Suppressor macrophage treated with lipopolysaccharide for 4 hours (primary cell): Measurements from ENCODE around the gene APOC4.
"Not testable (repeated sequence)": the region's sequence is repeated elsewhere in the genome, so short reads cannot be mapped to it uniquely, and the experiment has no call there.

Experiments used
- DNase-seq: peaks from one replicate; pipeline ENCODE4 v3.0.0-alpha.2; 2020

Gene APOC4

GRCh38 chr19:44942067-44942571 lies at the start of gene APOC4:
Gene APOC4, plus strand, starts transcription at chr19:44942237. Its CDS starts 41 bp downstream, at chr19:44942278.
- DNase-seq: no peak

DNA sequence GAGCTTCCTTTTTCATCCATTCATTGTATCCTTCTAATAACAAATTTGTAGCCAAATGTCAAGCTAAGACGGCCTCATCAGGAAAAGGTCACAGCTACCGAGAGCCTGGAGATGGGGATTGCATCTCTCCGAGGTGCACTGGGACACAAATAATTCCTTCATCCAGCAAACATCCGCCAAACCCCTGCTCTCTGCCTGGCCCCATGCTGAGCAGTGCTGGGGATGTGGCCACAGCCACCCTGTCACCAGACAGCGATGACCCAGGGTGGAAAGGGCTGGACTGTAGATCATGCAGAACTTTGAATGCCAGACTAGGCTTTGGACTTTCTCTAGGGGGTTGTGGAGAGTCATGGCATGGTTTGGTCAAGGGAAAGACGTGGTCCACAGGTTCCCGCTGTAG lies 49.1 kb upstream of the APOC4 start:
- no peak for DNase-seq

GRCh38 chr19:44893332-44894051 lies 48.5 kb upstream of the APOC4 start:
- no peak for DNase-seq

GRCh38 chr19:44894052-44894400 lies 48.0 kb upstream of the APOC4 start:
- peak; percentile 39 for DNase-seq

DNA sequence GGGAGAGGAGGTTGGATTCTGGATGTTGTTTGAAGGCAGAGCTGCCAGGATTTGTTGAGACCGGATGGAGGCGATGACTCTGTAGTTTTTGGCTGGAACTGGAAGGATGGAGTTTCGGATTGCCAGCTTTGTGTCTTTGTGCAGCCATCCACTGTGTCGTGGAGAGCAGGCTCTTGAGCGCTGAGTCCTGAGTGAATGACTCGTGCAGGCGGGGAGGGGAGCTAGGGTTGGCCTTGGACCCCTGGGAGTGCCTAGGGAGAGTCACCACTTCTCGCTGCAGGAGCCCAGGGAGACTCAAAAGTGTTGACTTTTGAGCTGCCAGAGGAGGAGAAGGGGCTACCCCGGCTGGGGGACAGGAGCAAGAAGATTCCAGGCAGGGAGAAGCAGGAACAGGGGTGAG lies 47.1 kb upstream of the APOC4 start:
- DNase-seq: no peak

GRCh38 chr19:44897835-44898234 lies 44.2 kb upstream of the APOC4 start:
- DNase-seq: no peak

DNA sequence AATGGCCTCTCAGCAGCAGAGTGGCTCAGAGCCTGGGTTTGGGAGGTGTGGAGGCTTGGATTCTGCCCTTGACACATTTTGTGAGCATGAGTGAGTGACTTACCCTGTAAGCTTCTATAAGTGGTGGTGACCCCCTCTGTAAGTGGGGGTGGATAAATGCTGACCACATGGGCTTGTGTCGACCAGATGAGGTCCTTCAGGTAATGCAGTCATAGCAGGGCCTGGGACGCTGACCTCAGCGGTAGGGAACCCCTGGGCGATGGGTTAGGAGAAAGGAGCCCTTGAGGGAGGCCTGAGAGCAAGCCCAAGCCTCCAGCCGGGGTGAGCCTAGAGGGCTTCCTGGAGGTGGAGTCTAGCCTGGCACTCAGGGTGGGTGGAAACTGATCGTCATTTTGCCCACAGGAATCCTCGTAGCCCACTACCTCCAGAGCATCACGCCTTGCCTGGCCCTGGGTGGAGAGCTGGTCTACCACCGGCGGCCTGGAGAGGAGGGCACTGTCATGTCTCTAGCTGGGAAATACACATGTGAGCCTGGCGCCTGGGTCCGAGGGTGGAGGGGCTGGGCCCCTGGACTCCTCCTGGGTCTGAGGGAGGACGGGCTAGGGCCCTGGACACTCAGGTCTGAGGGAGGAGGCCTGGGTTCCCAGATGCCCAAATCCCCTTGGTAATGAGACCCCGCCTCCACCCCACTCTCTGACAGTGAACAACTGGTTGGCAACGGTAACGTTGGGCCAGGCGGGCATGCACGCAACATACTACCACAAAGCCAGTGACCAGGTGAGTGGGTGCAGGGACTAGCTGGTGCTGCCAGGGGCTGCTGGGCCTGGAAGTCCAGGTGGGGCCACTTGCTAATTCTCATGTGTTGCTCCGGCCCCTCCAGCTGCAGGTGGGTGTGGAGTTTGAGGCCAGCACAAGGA lies 41.5 kb upstream of the APOC4 start:
- no peak for DNase-seq

GRCh38 chr19:44903216-44903601 lies 38.8 kb upstream of the APOC4 start:
- DNase-seq: no peak

DNA sequence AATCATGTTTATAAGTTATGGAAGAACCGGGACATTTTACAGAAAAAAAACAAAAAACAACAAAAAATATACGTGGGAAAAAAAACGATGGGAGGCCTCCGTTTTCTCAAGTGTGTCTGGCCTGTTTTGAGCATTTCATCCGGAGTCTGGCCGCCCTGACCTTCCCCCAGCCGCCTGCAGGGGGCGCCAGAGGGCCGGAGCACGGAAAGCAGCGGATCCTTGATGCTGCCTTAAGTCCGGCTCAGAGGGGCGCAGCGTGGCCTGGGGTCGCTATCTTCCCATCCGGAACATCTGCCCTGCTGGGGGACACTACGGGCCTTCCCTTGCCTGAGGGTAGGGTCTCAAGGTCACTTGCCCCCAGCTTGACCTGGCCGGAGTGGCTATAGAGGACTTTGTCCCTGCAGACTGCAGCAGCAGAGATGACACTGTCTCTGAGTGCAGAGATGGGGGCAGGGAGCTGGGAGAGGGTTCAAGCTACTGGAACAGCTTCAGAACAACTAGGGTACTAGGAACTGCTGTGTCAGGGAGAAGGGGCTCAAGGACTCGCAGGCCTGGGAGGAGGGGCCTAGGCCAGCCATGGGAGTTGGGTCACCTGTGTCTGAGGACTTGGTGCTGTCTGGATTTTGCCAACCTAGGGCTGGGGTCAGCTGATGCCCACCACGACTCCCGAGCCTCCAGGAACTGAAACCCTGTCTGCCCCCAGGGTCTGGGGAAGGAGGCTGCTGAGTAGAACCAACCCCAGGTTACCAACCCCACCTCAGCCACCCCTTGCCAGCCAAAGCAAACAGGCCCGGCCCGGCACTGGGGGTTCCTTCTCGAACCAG lies 38.2 kb upstream of the APOC4 start:
- peak; percentile 73 for DNase-seq

DNA sequence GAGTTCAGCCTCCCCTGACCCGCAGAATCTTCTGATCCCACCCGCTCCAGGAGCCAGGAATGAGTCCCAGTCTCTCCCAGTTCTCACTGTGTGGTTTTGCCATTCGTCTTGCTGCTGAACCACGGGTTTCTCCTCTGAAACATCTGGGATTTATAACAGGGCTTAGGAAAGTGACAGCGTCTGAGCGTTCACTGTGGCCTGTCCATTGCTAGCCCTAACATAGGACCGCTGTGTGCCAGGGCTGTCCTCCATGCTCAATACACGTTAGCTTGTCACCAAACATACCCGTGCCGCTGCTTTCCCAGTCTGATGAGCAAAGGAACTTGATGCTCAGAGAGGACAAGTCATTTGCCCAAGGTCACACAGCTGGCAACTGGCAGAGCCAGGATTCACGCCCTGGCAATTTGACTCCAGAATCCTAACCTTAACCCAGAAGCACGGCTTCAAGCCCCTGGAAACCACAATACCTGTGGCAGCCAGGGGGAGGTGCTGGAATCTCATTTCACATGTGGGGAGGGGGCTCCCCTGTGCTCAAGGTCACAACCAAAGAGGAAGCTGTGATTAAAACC lies 37.5 kb upstream of the APOC4 start:
- DNase-seq: no peak

- peak; percentile 26 for DNase-seq
Measured at GRCh38 chr19:44905437-44906160, 36.4 kb upstream of the APOC4 start, which contains the start of gene APOE. Gene APOE, plus strand, starts transcription at chr19:44905796. Its CDS starts 829 bp downstream, at chr19:44906625.

GRCh38 chr19:44907613-44908012 lies 34.4 kb upstream of the APOC4 start:
- no peak for DNase-seq

DNA sequence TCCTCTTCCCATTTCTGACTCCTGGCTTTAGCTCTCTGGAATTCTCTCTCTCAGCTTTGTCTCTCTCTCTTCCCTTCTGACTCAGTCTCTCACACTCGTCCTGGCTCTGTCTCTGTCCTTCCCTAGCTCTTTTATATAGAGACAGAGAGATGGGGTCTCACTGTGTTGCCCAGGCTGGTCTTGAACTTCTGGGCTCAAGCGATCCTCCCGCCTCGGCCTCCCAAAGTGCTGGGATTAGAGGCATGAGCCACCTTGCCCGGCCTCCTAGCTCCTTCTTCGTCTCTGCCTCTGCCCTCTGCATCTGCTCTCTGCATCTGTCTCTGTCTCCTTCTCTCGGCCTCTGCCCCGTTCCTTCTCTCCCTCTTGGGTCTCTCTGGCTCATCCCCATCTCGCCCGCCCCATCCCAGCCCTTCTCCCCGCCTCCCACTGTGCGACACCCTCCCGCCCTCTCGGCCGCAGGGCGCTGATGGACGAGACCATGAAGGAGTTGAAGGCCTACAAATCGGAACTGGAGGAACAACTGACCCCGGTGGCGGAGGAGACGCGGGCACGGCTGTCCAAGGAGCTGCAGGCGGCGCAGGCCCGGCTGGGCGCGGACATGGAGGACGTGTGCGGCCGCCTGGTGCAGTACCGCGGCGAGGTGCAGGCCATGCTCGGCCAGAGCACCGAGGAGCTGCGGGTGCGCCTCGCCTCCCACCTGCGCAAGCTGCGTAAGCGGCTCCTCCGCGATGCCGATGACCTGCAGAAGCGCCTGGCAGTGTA lies 33.8 kb upstream of the APOC4 start:
- DNase-seq: no peak

DNA sequence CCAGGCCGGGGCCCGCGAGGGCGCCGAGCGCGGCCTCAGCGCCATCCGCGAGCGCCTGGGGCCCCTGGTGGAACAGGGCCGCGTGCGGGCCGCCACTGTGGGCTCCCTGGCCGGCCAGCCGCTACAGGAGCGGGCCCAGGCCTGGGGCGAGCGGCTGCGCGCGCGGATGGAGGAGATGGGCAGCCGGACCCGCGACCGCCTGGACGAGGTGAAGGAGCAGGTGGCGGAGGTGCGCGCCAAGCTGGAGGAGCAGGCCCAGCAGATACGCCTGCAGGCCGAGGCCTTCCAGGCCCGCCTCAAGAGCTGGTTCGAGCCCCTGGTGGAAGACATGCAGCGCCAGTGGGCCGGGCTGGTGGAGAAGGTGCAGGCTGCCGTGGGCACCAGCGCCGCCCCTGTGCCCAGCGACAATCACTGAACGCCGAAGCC lies 33.2 kb upstream of the APOC4 start:
- no peak for DNase-seq

DNA sequence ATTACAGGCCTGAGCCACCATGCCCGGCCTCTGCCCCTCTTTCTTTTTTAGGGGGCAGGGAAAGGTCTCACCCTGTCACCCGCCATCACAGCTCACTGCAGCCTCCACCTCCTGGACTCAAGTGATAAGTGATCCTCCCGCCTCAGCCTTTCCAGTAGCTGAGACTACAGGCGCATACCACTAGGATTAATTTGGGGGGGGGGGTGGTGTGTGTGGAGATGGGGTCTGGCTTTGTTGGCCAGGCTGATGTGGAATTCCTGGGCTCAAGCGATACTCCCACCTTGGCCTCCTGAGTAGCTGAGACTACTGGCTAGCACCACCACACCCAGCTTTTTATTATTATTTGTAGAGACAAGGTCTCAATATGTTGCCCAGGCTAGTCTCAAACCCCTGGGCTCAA lies 32.3 kb upstream of the APOC4 start:
- no peak for DNase-seq

- DNase-seq: not testable (repeated sequence)
Measured at GRCh38 chr19:44911896-44912295, 30.1 kb upstream of the APOC4 start.

- peak; percentile 72 for DNase-seq
Measured at GRCh38 chr19:44912854-44913253, 29.2 kb upstream of the APOC4 start.

DNA sequence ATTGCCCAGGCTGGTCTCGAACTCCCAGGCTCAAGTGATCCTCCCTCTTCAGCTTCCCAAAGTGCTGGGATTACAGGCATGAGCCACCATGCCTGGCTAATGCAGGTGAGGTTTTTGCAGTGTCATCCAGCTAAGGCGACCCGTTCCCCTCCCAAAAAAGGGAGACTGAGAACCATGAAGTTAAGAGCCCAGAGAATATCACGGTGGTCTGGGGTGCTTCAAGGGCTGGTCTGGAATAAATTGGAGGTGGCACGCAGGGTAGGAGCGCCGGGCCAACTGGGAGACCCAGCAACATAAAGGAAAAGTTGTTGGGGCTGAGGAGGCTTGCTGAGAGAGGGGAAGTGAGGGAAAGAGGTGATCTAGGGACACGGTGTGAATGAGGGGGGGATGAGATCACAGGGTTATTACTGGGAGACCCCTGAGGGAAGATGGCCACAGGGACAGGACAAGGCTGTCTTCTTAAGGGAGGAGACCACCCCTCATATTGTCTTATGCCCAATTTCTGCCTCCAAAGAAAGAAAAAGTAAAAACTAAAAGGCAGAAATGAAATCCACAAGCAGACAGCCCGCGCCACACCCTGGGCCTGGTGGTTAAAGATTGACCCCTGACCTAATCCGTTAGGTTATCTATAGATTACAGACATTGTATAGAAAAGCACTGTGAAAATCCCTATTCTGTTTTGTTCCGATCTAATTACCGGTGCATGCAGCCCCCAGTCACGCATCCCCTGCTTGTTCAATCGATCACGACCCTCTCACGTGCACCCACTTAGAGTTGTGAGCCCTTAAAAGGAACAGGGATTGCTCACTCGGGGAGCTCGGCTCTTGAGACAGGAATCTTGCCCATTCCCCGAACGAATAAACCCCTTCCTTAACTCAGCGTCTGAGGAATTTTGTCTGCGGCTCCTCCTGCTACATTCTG lies 28.3 kb upstream of the APOC4 start:
- DNase-seq: not testable (repeated sequence)

- DNase-seq: peak; percentile 83
Measured at GRCh38 chr19:44914433-44915206, 27.4 kb upstream of the APOC4 start, which contains the start of gene APOC1. Gene APOC1, plus strand, starts transcription at chr19:44914608. Its CDS starts 284 bp downstream, at chr19:44914892.
